HAP-1 (cell line): ENCODE results near the gene DOK1.
A peak's percentile ranks its signal among the peaks of the same experiment; 100 is the strongest.

Source experiments
- DNase-seq, 2 experiments: peaks; one replicate each; pipeline ENCODE4 v3.0.0-alpha.2; 2016 to 2020; ENCODE audit warnings: low spot score in 2 of 2
- H3K27me3 ChIP-seq: fragments of 250-450 bp; sonication (Bioruptor Pico); 2 replicates; pipeline ENCODE4 v1.5.1; 2020; ENCODE audit warnings: low read depth, mild to moderate bottlenecking, moderate library complexity
- H3K36me3 ChIP-seq: fragments of 250-450 bp; sonication (Bioruptor Pico); replicated peaks from 2 replicates; pipeline ENCODE4 v1.5.1; 2020; ENCODE audit warnings: mild to moderate bottlenecking
- H3K4me1 ChIP-seq: fragments of 250-450 bp; sonication (Bioruptor Pico); 2 replicates; pipeline ENCODE4 v1.5.1; 2020; ENCODE audit warnings: mild to moderate bottlenecking
- H3K4me3 ChIP-seq: fragments of 250-450 bp; sonication (Bioruptor Pico); 2 replicates; pipeline ENCODE4 v1.5.1; 2020; ENCODE audit warnings: mild to moderate bottlenecking, moderate library complexity
- H3K9me3 ChIP-seq: fragments of 250-450 bp; sonication (Bioruptor Pico); 2 replicates; pipeline ENCODE4 v1.5.1; 2020; ENCODE audit warnings: mild to moderate bottlenecking, moderate library complexity
- in situ Hi-C: fragments of 300-500 bp; cut with MboI; formaldehyde crosslinking; loops from 3 replicates; pipeline ENCODE4 v1.14.3; 2020; ENCODE audit warnings: low sequenced_read_pairs, inconsistent platforms, mixed read lengths

DOK1 gene

DNA sequence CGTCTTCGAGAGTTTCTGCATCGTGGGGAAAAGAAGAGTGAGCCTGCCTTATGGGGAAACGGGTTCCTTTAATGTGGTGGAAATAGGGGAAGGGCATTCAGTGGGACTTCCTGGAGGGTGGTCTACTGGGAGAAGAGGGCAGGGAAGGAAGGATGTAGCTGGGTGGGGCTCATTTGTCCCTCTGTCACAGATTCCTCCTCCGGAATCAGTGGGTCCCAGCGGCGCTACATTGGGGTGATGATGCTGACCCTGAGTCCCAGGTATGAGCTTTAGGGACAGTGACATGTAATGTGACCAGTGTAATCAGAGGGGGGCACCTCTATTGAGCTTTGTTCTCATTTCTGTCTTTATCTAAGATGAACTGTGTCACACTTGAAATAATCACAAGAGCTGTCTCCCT lies 22.9 kb upstream of the DOK1 start:
- H3K36me3 ChIP-seq, result peaks cover 48% of the 10 kb centered on the region
- in situ Hi-C loops, result no loop called here
- no peak for DNase-seq
- no peak overlapping the region for H3K4me3 ChIP-seq
- no peaks in the 10 kb centered on the region for H3K27me3 ChIP-seq
- peaks cover 13% of the 10 kb centered on the region for H3K4me1 ChIP-seq
- H3K9me3 ChIP-seq, result no peaks in the 10 kb centered on the region

DNA sequence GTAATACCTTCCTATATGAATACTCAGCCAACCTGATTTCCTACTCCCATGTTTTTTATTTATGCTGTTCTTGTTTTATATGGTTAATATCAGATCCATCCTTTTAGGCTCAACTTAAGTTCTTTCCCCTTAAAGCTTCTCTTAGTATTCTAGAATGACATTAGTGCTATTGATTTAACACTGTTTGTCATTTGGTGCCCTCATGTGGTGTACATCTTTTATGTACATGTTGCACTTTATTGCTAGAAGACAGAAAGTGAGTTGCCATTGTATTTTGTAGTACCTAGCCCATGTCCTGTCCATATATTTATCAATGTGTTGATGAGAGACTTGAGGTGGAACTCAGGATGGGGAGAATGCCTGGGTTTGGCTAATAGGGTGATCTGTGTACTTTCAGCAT lies 22.3 kb upstream of the DOK1 start:
- no peak overlapping the region for H3K4me3 ChIP-seq
- in situ Hi-C loops, result no loop called here
- no peak for DNase-seq
- H3K4me1 ChIP-seq, result peaks cover 13% of the 10 kb centered on the region
- H3K9me3 ChIP-seq, result no peaks in the 10 kb centered on the region
- peaks cover 43% of the 10 kb centered on the region for H3K36me3 ChIP-seq
- no peaks in the 10 kb centered on the region for H3K27me3 ChIP-seq

DNA sequence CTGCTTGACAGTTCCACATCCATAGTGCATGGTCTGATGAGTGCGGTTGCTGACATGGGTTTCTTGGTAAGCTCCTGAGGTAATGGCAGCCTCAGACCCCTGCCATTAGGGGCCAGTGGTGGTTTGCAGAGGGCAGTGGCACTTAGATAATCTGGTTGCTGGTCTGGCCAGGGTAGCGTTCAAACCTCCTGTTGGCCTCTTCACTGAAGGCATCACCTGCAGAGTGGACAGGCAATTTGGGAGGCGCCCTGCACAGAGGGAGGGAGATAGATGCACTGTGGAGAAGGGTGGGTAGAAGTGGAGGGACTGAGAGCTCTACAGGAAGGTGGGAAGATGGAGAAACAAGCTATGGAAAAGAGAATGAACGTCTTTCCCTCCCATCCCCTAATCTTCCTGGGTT lies 21.1 kb upstream of the DOK1 start:
- Histone ChIP-seq H3K4me3 (no peak overlapping the region), H3K36me3 (peaks cover 32% of the 10 kb centered on the region), H3K27me3 (no peaks in the 10 kb centered on the region), H3K9me3 (no peaks in the 10 kb centered on the region), H3K4me1 (peaks cover 6% of the 10 kb centered on the region)
- DNase-seq, result no peak
- in situ Hi-C loops, result no loop called here

DNA sequence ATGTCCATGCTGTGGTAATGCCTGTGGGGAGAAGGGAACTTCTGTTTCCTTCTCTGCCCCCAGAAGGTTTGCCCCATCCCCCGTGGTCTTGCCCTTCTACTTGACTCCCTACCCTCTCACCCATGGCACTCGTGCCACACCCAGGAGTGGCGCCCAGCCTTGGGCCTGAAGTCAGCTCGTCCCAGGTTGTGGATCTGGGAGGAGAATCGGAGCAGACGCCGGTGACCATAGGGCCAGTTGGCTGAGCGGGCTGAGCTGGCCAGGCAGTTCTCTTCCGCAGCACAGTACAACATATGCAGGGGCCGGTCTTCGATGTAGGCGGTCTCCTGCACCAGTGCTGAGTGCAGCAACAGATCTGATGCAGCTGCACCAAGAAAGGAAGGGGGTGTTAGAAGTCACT lies 20.1 kb upstream of the DOK1 start:
- Histone ChIP-seq H3K4me3 (no peak overlapping the region), H3K9me3 (no peaks in the 10 kb centered on the region; the same call in 1 of the 2 replicates), H3K4me1 (peaks cover 5% of the 10 kb centered on the region), H3K27me3 (no peaks in the 10 kb centered on the region), H3K36me3 (peaks cover 29% of the 10 kb centered on the region)
- DNase-seq, result no peak
- in situ Hi-C loops, result no loop called here

DNA sequence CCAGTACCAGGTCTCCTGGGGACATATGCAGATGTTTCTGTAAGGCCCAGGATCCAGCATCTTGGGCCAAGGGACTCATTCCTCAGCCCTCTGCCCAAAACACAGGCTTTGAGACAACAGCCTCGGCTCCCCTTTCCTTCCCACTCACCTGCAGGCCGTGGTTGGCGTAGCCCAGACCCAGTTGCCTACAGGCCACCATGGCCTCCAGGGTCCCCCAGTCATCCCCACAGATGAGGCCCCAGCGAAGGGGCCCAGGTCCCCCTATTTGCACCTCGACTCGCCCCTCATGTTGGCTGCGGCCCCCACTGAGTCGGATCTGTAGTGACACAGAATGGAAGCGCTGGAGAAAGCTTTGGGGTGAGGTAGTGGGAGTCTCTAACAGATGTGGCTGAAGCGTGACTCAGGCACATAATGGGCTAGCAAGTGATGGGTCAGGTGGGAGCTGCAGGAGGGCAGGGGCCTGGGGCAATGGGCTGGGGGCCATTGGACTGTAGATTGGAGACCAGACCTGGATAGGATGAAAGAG lies 19.0 kb upstream of the DOK1 start:
- no peak for DNase-seq
- in situ Hi-C loops, result no loop called here
- Histone ChIP-seq H3K36me3 (peaks cover 29% of the 10 kb centered on the region), H3K9me3 (no peaks in the 10 kb centered on the region; the same call in 1 of the 2 replicates), H3K27me3 (no peaks in the 10 kb centered on the region), H3K4me3 (no peak overlapping the region), H3K4me1 (peaks cover 5% of the 10 kb centered on the region)

DNA sequence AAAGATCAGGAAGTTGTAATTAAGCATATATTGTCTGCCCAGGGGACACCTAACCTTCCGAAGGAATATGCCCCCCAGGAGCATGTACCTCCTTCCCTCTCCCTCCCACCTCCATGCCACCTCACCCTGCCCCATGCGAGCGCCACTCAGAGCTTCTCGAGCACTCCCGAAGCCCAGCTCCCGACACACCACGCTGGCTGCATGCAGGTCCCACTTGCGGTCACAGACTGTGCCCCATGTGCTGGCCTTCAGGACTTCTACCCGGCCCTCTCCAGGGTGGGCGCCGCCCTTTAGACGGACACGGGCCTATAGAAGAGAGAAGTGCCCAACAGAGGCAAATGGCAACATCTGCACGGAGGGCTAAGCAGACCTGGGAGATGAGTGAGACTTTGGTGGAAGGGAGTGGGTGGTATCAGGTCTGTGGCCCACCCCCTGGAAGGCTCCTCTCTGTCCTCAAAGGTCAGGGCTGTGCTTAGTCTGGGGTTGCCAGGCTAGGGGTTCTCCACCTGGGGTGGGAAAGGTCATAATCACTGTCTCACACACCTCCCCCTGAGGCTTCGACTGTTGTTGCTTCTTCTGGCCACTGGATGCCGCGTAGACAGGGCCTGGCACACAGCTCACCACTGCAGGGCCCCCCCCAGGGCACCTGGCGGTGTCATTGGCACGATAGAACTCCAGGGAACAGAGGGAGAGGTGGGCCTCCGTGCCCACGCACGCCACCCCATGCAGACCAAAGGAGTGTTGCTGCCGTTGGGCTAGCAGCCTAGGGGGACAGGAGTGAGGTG lies 18.2 kb upstream of the DOK1 start:
- Histone ChIP-seq H3K9me3 (no peaks in the 10 kb centered on the region; the same call in 1 of the 2 replicates), H3K27me3 (no peaks in the 10 kb centered on the region), H3K4me3 (no peak overlapping the region), H3K4me1 (peaks cover under 1% of the 10 kb centered on the region; the same call in 1 of the 2 replicates), H3K36me3 (peaks cover 24% of the 10 kb centered on the region)
- DNase-seq, result no peak
- in situ Hi-C loops, result no loop called here

DNA sequence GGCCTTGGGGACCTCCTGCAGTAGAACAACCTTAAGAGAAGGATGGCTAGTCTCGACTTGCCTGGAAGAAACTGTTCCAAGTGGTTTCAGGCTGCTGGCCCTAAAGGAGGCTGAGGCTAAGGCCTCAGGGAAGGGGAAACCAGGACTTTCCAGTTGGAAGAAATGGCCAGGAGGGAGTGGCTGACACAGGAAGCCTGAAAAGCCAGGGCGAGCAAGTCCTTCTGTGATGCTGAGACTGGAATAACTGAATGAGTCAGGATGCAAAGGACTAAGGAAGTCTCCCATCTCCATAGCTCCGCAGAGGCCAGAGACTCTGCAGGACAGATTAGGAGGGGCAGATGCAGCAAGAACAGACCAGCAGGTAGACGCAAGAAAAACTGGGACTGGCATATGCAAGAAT lies 17.4 kb upstream of the DOK1 start:
- Histone ChIP-seq H3K27me3 (no peaks in the 10 kb centered on the region), H3K4me3 (no peak overlapping the region), H3K9me3 (no peaks in the 10 kb centered on the region; the same call in 1 of the 2 replicates), H3K4me1 (no peaks in the 10 kb centered on the region), H3K36me3 (peaks cover 17% of the 10 kb centered on the region)
- in situ Hi-C loops, result no loop called here
- DNase-seq, result no peak

DNA sequence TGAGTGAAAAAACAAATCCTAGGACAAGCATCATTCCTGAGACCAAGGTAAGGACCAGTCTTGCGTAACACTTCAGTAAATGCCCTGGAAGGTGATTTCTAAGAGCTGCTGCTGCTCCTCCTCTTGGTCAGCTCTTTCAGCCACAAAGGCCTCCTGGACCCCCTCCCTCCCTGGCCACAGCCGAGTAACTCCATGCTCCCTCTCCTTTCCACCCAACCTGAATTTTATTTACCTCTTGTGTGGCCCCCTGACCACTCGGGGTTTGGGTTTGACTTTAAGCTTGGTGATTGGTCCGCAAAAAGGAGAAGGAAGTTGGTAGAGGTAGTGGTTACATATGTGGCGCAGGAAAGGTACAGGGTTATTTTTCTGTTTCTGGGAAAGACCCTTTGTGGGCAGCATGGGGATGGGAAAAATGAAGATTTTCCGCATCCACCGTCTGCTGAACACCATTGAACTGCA lies 15.6 kb upstream of the DOK1 start:
- Histone ChIP-seq H3K9me3 (no peaks in the 10 kb centered on the region; the same call in 1 of the 2 replicates), H3K27me3 (no peaks in the 10 kb centered on the region), H3K4me3 (no peak overlapping the region), H3K36me3 (no peaks in the 10 kb centered on the region; the same call in 1 of the 2 replicates), H3K4me1 (no peaks in the 10 kb centered on the region)
- in situ Hi-C loops, result no loop called here
- no peak for DNase-seq

DNA sequence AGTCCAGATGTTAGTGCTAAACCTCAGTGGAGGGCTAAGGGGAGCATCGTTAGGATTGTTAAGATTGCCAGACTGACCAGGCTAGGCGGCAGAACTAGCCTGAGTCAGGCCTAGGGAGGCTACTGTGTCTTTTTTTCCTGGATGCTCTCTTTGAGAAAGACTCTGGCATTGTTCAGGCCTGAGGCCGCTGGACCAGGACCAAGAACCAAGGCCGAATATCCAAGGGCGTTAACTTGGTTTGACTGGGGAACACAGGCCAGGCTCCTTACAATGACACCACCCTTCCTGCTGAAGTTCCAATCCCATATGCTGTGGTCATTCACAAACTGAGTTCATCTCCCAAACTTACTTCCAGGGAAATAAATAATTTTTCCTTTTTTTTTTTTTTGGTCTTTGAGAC lies 14.2 kb upstream of the DOK1 start:
- in situ Hi-C loops, result no loop called here
- Histone ChIP-seq H3K27me3 (no peaks in the 10 kb centered on the region), H3K4me3 (no peak overlapping the region), H3K36me3 (no peaks in the 10 kb centered on the region), H3K4me1 (no peaks in the 10 kb centered on the region), H3K9me3 (no peaks in the 10 kb centered on the region; the same call in 1 of the 2 replicates)
- no peak for DNase-seq

DNA sequence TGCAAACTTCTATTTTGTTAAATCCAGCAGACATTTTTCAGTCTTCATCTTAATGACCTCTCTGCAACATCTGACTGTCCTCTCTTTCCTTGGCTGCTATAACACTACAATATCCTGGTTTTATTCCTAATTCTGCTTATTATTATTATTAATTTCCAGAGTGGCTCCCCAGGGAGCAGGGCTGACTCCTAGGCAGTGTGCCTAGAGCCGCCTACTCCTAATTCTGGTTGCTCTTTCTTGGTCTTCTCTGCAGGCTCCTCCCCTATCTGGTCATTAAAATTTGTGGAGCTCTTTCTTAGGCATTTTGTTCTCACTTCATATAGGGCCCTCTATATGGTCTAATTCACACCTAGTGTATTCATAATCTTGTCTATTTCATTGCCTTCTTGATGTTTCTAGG lies 11.5 kb upstream of the DOK1 start:
- no peaks in the 10 kb centered on the region for H3K27me3 ChIP-seq
- in situ Hi-C loops, result no loop called here

DNA sequence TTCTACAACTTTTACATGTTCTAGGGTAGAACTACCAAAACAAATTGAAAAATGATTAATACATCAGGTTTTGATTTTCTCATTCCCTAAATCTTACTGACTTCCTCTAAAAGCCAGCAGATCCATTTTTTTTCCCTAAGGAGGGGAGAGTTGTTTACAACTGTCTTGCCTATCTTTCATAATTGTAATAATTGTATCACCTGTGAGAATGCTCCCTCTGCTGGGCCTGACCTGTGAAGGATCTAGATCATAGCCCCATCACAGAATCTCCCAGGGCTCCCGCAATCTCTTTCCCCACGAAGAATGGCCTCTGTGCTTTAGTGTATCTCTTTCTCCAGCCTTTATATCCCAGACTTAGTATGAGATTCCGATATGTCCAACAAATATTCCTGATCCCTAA lies 9.9 kb upstream of the DOK1 start:
- no peak for DNase-seq

More for the DNA sequence above, 11.5 kb upstream of the DOK1 start:
- DNase-seq, result no peak
- no peaks in the 10 kb centered on the region; the same call in 1 of the 2 replicates for H3K9me3 ChIP-seq
- H3K4me3 ChIP-seq, result no peak overlapping the region
- H3K36me3 ChIP-seq, result no peaks in the 10 kb centered on the region
- no peaks in the 10 kb centered on the region for H3K4me1 ChIP-seq

DNA sequence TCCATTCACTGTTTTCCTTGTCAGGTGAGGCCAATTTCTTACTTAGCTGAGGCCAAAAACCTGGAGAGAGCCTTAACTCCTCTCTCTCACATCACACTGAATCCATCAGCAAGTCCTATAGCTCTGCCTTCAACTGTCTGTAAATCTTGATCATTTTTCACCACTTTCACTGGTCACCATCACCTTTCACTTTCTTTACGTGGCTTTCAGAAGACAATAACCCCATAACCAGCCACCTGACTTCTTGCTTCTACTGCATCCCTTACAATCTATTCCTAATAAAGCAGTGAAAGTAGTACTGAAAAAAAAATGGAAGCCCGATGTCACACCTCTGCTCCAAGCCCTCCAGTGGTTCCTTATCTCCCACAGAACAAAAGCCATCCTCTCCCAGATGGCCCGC lies 8.5 kb upstream of the DOK1 start:
- in situ Hi-C loops, result no loop called here
- Histone ChIP-seq H3K4me3 (no peak overlapping the region), H3K36me3 (no peaks in the 10 kb centered on the region), H3K9me3 (no peaks in the 10 kb centered on the region), H3K4me1 (peaks cover 12% of the 10 kb centered on the region), H3K27me3 (no peaks in the 10 kb centered on the region)
- DNase-seq, result no peak

More for the DNA sequence above, 9.9 kb upstream of the DOK1 start:
- H3K4me1 ChIP-seq, result peaks cover 3% of the 10 kb centered on the region
- no peaks in the 10 kb centered on the region for H3K36me3 ChIP-seq
- no peaks in the 10 kb centered on the region for H3K9me3 ChIP-seq
- no peak overlapping the region for H3K4me3 ChIP-seq
- H3K27me3 ChIP-seq, result no peaks in the 10 kb centered on the region
- in situ Hi-C loops, result no loop called here

DNA sequence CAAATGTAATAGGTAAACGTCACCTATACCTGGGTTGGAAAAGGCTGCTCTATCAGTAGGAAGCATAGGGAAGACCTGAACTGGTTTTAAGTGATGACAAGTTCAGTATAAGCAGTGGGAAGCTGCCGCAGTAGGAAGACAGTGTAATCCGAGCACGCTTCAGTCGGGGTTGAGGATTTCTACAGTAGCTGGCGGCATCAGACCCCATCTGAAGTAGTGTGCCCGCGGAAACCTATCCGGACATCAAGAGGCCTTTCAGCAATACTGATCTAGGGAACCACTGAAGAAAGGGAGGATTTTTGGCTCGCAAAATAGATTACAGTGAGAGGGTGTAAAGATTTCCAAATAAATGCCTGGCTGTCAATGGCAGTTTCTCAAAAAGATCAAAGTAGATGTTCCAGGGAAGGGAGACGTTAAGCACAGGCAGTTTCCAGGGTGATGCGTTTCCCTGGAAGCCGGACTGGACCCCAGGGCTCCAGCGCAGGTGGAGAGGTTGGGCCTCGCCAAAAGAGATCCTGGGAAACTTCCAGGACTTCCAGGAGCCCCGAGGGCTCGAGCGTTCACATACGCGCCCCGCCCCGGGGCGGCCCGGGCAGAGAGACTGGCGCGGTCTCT lies 6.1 kb upstream of the DOK1 start:
- peak in 1 of 2 experiments; percentile 4 for DNase-seq
- Histone ChIP-seq H3K4me3 (peak overlapping the region; percentile 45), H3K4me1 (peaks cover 20% of the 10 kb centered on the region), H3K9me3 (no peaks in the 10 kb centered on the region), H3K27me3 (no peaks in the 10 kb centered on the region), H3K36me3 (no peaks in the 10 kb centered on the region)
- in situ Hi-C loops, result no loop called here
